ENCODE data around the gene DUSP5. TPM values are rescaled to one million over a fixed set of nuclear protein-coding genes. Genes with fewer than 3 reads are reported as not detected.

Gene DUSP5
- total RNA-seq, 2 experiments from 2014 or later = 0.06 to 0.97 TPM

DNA sequence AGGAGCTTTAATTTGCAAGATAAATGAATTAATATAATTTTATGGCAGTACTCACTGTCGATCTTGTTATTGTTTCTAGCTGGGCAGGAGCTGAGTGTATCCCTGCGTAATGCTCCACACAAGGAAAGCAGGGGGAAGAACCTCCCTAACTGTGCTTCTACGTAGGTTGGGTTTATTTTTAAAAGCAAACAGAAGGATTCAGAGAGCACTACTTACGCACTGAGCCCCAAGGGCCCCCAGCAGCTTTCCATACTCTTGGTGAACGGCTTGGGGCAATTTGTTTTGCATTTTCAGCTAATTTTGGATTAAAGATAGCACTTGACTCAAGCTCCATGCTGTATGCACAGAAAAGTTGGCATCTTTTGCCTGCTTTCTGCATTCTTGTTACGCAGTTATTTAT, 9.6 kb downstream of the DUSP5 start:
- Histone ChIP-seq H3K36me3 (ENCODE audit: insufficient read depth, low read length) (no peaks in the 10 kb centered on the region), H4K20me1 (ENCODE audit: insufficient read depth, low read length) (no peaks in the 10 kb centered on the region), H3K79me2 (ENCODE audit: insufficient read depth, low read depth, low read length) (no peaks in the 10 kb centered on the region), H3K9me2 (ENCODE audit: insufficient read depth, low read length) (no peaks in the 10 kb centered on the region), H3K4me1 (ENCODE audit: insufficient read depth, low read length, poor library complexity, severe bottlenecking) (peaks cover 27% of the 10 kb centered on the region), H3K9me3 (ENCODE audit: low read length) (no peaks in the 10 kb centered on the region), H3K4me3 (ENCODE audit: low read depth, low read length, poor library complexity, severe bottlenecking) (no peak overlapping the region), H3K4me2 (ENCODE audit: low read length) (no peak overlapping the region), H3K27ac (ENCODE audit: low read depth, low read length, poor library complexity, severe bottlenecking) (no peak overlapping the region), H2AFZ (ENCODE audit: low read length) (no peak overlapping the region)
- BruUV-seq (replicated peaks) = no TSS peak
- TF ChIP-seq EZH2phosphoT487 (IDR thresholded peaks at IDR 0.05; ENCODE audit: borderline replicate concordance, low read depth, low read length) = no peak
- TF ChIP-seq, protein P1, sequence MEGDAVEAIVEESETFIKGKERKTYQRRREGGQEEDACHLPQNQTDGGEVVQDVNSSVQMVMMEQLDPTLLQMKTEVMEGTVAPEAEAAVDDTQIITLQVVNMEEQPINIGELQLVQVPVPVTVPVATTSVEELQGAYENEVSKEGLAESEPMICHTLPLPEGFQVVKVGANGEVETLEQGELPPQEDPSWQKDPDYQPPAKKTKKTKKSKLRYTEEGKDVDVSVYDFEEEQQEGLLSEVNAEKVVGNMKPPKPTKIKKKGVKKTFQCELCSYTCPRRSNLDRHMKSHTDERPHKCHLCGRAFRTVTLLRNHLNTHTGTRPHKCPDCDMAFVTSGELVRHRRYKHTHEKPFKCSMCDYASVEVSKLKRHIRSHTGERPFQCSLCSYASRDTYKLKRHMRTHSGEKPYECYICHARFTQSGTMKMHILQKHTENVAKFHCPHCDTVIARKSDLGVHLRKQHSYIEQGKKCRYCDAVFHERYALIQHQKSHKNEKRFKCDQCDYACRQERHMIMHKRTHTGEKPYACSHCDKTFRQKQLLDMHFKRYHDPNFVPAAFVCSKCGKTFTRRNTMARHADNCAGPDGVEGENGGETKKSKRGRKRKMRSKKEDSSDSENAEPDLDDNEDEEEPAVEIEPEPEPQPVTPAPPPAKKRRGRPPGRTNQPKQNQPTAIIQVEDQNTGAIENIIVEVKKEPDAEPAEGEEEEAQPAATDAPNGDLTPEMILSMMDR (conservative IDR thresholded peaks at IDR 0.05; ENCODE audit: low read length) = no peak
- no peak for DNase-seq (ENCODE audit: low spot score)
- CTCF ChIA-PET (ENCODE audit: unreplicated experiment) = interaction anchor here (0.6 kb wide), 1 partner anchor 47 kb away, joined by 3 read pairs; no protein-coding TSS in a partner anchor
- intact Hi-C loops (cut with micrococcal nuclease; ENCODE audit: unreplicated experiment) = no loop called here
- POLR2A ChIA-PET = interaction anchor here (0.7 kb wide), 1 partner anchor 38 kb away, joined by 3 read pairs; no protein-coding TSS in a partner anchor

DNA sequence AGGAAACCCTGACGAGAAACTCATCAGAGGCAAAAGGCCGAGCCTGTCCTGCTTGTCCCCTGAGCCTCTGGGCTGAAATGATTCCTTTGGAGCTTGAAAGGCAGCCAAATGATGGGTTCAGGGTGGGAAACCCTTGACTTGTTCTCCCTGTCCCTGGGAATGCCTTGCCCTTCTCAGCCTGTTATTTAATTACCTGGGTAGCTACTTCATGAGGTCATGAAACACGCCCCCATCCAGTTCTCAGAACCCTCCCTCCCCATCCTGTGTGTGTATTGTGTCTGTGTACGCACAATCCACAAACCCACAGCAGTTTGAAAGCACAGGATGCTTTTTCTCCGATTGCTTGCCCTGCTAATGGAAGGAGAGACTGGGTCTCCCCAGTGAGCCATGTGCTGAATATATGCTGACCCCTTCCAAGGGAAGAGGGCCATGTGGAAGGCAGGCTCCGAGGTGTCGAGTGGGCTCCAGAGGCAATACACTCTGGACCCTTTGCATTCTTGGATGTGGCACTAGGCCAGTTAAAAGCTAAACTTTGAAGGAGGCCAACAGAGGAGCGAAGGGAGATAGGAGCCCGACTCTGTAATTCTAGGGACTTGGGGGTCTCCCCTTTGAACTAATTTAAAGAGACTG, 10.6 kb downstream of the DUSP5 start:
- Histone ChIP-seq H3K9me2 (ENCODE audit: insufficient read depth, low read length) (no peaks in the 10 kb centered on the region), H3K27ac (ENCODE audit: low read depth, low read length, poor library complexity, severe bottlenecking) (no peak overlapping the region), H3K4me3 (ENCODE audit: low read depth, low read length, poor library complexity, severe bottlenecking) (no peak overlapping the region), H2AFZ (ENCODE audit: low read length) (no peak overlapping the region), H3K9me3 (ENCODE audit: low read length) (no peaks in the 10 kb centered on the region), H3K4me2 (ENCODE audit: low read length) (no peak overlapping the region), H4K20me1 (ENCODE audit: insufficient read depth, low read length) (no peaks in the 10 kb centered on the region), H3K79me2 (ENCODE audit: insufficient read depth, low read depth, low read length) (no peaks in the 10 kb centered on the region), H3K4me1 (ENCODE audit: insufficient read depth, low read length, poor library complexity, severe bottlenecking) (peaks cover 18% of the 10 kb centered on the region), H3K36me3 (ENCODE audit: insufficient read depth, low read length) (no peaks in the 10 kb centered on the region)
- DNase-seq (ENCODE audit: low spot score) = no peak
- no peak for TF ChIP-seq EZH2phosphoT487 (IDR thresholded peaks at IDR 0.05; ENCODE audit: borderline replicate concordance, low read depth, low read length)
- TF ChIP-seq, protein P1 (conservative IDR thresholded peaks at IDR 0.05; ENCODE audit: low read length) = no peak
- intact Hi-C loops (cut with micrococcal nuclease; ENCODE audit: unreplicated experiment) = no loop called here
- CTCF ChIA-PET (ENCODE audit: unreplicated experiment) = no interaction called here
- no TSS peak for BruUV-seq (replicated peaks)
- POLR2A ChIA-PET = interaction anchor here (0.7 kb wide), 1 partner anchor 37 kb away, joined by 3 read pairs; no protein-coding TSS in a partner anchor

DNA sequence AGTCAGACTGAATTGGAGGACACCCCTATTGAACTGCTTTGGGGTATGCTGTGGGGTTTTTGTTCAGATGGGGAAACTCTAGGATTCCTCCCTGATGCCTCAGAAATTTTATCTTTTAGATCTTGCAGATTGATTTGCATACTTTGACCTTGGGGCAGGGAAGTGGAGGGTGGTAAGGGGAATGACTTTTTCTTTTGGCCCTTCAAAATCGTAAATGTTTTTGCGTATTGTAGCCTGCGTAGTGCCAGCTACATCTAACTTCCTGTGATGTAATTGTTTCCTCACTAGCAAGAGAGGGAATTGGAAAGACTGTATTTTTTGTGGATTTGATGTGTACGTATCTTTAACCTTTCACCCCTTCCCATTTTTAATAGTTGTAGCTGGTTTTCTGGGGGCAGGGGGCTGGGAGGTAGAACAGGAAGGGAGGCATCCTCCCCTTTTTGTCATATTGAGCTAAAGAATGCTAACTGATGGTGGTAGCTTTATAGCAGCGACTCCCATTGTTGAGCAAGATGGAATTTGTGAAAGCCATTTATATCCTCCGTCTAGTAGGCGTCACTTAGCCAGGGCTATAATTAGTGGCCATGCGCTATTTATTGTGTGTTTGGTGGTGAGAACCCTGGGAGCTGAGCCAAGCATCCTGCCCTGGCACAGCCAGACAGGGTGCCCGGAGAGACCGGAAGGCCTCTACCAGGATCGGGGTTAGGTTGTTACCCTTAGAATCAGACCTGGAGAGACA, 11.3 kb downstream of the DUSP5 start:
- Histone ChIP-seq H3K4me3 (ENCODE audit: low read depth, low read length, poor library complexity, severe bottlenecking) (no peak overlapping the region), H3K9me3 (ENCODE audit: low read length) (no peaks in the 10 kb centered on the region), H2AFZ (ENCODE audit: low read length) (no peak overlapping the region), H3K36me3 (ENCODE audit: insufficient read depth, low read length) (no peaks in the 10 kb centered on the region), H3K4me1 (ENCODE audit: insufficient read depth, low read length, poor library complexity, severe bottlenecking) (peaks cover 11% of the 10 kb centered on the region), H3K79me2 (ENCODE audit: insufficient read depth, low read depth, low read length) (no peaks in the 10 kb centered on the region), H3K9me2 (ENCODE audit: insufficient read depth, low read length) (no peaks in the 10 kb centered on the region), H4K20me1 (ENCODE audit: insufficient read depth, low read length) (no peaks in the 10 kb centered on the region), H3K27ac (ENCODE audit: low read depth, low read length, poor library complexity, severe bottlenecking) (no peak overlapping the region), H3K4me2 (ENCODE audit: low read length) (no peak overlapping the region)
- BruUV-seq (replicated peaks) = no TSS peak
- intact Hi-C loops (cut with micrococcal nuclease; ENCODE audit: unreplicated experiment) = no loop called here
- CTCF ChIA-PET (ENCODE audit: unreplicated experiment) = no interaction called here
- no peak for DNase-seq (ENCODE audit: low spot score)
- POLR2A ChIA-PET = interaction anchor here (0.6 to 0.7 kb wide), 2 partner anchors 37 to 152 kb away, joined by 3 read pairs; no protein-coding TSS in a partner anchor
- TF ChIP-seq, protein P1 (conservative IDR thresholded peaks at IDR 0.05; ENCODE audit: low read length) = no peak
- no peak for TF ChIP-seq EZH2phosphoT487 (IDR thresholded peaks at IDR 0.05; ENCODE audit: borderline replicate concordance, low read depth, low read length)

Measured in OCI-LY7 (cell line).